Inflammatory macrophage treated with lipopolysaccharide for 4 hours (primary cell): ENCODE data around the gene ORM1.

Experiments
- DNase-seq: peaks from one replicate; pipeline ENCODE4 v3.0.0-alpha.2; 2020

ORM1 gene

GRCh38 chr9:114287763-114288192, 35.1 kb upstream of the ORM1 start:
- DNase-seq: no peak

- DNase-seq: no peak
Measured at GRCh38 chr9:114288193-114289091, 34.5 kb upstream of the ORM1 start.

GRCh38 chr9:114289106-114289505, 33.8 kb upstream of the ORM1 start:
- no peak for DNase-seq

GRCh38 chr9:114289571-114290481, 33.1 kb upstream of the ORM1 start:
- no peak for DNase-seq

GRCh38 chr9:114290561-114290986, 32.3 kb upstream of the ORM1 start:
- DNase-seq: no peak

- peak; percentile 49 for DNase-seq
Measured at GRCh38 chr9:114291064-114291474, 31.8 kb upstream of the ORM1 start.

- no peak for DNase-seq
Measured at GRCh38 chr9:114291886-114292590, 30.9 kb upstream of the ORM1 start.

- no peak for DNase-seq
Measured at GRCh38 chr9:114294664-114295063, 28.2 kb upstream of the ORM1 start.

- no peak for DNase-seq
Measured at GRCh38 chr9:114296338-114296737, 26.6 kb upstream of the ORM1 start.

GRCh38 chr9:114299286-114300152, 23.4 kb upstream of the ORM1 start:
- no peak for DNase-seq

GRCh38 chr9:114300153-114300845, 22.6 kb upstream of the ORM1 start:
- DNase-seq: no peak

GRCh38 chr9:114300846-114301797, 21.8 kb upstream of the ORM1 start:
- no peak for DNase-seq

GRCh38 chr9:114301798-114302565, 20.9 kb upstream of the ORM1 start:
- DNase-seq: no peak

- DNase-seq: no peak
Measured at GRCh38 chr9:114302727-114303126, 20.2 kb upstream of the ORM1 start.

- DNase-seq: no peak
Measured at GRCh38 chr9:114303571-114303970, 19.3 kb upstream of the ORM1 start.

- no peak for DNase-seq
Measured at GRCh38 chr9:114303977-114304376, 18.9 kb upstream of the ORM1 start.

- DNase-seq: no peak
Measured at GRCh38 chr9:114304416-114305188, 18.3 kb upstream of the ORM1 start.

GRCh38 chr9:114307899-114308267, 15.0 kb upstream of the ORM1 start:
- DNase-seq: no peak
